22Rv1 (cell line): ENCODE results near the gene GSKIP.
A peak's percentile ranks its signal among the peaks of the same experiment; 100 is the strongest.

Experiments
- H3K27ac ChIP-seq: fragments of 450-650 bp; 2 replicates; pipeline ENCODE4 v1.5.1; 2017
- ZFX ChIP-seq: fragments of 450-650 bp; IDR thresholded peaks from 2 replicates; pipeline ENCODE4 v1.6.1; 2017; ENCODE audit warnings: antibody characterized with exemption, borderline replicate concordance
- TF ChIP-seq, protein P1 (sequence below): fragments of 450-650 bp; IDR thresholded peaks from 2 replicates; pipeline ENCODE4 v1.5.1; 2017; ENCODE audit warnings: mild to moderate bottlenecking

The GSKIP gene

DNA sequence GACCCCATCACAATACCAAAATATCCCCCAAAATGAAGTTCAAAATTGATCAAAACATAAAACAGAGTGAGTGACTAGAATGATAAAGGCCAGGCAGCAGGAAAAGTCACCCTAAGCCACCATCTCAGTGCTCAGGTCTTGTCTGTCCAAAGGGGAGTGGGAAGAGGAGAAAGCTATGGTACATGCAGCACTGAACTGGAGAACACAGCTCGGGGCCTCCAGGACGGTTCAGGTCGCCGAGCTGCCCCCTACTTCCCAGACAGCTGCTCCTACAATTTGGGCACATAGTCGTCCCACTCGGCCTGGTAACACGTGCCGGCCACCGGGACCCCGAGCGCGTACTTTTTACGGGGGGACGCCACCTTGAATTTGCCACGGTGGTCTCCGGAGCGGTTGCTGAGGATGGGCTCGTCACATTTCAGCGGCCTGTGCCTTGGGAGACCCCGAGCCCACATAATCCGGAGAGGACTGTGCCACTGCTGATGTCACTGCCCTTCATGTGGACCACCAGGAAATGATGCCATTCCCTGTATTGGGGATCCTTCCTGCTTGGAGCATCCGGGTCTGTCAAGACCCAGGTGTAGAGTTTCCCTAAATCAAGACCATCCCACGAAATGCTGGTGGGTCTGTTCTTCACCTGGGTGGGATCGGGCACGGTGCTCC lies 60.3 kb downstream of the GSKIP start:
- TF ChIP-seq, protein P1, sequence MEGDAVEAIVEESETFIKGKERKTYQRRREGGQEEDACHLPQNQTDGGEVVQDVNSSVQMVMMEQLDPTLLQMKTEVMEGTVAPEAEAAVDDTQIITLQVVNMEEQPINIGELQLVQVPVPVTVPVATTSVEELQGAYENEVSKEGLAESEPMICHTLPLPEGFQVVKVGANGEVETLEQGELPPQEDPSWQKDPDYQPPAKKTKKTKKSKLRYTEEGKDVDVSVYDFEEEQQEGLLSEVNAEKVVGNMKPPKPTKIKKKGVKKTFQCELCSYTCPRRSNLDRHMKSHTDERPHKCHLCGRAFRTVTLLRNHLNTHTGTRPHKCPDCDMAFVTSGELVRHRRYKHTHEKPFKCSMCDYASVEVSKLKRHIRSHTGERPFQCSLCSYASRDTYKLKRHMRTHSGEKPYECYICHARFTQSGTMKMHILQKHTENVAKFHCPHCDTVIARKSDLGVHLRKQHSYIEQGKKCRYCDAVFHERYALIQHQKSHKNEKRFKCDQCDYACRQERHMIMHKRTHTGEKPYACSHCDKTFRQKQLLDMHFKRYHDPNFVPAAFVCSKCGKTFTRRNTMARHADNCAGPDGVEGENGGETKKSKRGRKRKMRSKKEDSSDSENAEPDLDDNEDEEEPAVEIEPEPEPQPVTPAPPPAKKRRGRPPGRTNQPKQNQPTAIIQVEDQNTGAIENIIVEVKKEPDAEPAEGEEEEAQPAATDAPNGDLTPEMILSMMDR, result no peak
- no peak for TF ChIP-seq ZFX
- no peak overlapping the region for H3K27ac ChIP-seq

DNA sequence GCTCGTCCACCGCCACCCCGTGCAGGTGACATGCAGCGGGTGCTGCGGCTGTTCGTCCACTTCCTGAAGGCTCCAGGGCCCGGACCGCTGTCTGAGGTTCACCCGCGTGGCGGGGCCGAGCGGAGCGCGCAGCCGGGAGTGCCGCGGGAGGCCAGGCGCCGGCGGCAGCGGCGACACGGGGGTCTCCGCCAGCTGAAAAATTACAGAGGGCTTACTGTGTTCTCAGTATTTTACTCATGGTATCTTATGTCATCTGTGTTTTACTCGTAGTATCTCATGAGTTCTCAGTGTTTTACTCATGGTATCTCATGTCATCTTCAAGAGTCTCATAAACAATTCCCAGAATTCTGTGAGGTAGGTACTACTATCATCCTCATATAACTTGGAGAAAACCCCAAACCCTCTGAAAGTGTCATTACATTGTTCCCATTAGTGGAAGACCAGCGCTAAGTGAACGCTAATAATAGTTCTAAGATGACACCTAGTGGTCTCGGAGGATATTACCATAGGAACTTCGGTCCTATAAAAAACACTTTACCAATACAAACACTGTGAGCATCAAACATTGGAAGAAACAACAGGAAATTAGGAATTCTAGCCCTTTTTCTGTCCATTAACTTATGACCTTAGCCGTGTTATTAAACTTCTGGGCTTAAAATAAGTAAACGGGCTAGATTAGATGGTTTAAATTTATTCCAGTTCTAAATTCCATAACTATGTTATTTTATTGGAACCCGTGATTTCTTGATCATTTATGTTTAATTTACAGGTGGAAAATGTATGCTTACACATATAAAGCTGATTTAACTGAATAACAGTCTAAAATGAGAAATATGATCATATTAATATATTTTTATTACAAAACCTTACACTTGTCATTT lies 61.0 kb downstream of the GSKIP start:
- no peak overlapping the region for H3K27ac ChIP-seq
- TF ChIP-seq ZFX, result no peak
- TF ChIP-seq, protein P1, result peak; percentile 78

DNA sequence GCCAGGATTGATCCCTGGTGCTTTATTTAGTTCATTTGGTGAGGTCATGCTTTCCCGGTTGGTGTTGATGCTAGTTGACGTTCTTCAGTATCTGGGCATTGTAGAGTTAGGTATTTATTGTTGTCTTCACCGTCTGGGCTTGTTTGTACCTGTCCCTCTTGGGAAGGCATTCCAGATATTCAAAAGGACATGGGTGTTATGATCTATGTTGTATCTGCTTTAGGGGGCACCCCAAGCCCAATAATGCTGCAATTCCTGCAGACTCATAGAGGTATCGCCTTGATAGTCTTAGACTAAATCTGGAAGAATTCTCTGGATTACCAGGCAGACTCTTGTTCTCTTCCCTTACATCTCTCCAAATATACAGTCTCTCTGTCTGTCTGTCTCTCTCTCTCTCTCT lies 70.7 kb downstream of the GSKIP start:
- TF ChIP-seq ZFX, result no peak
- TF ChIP-seq, protein P1, result no peak
- no peak overlapping the region for H3K27ac ChIP-seq
